K562 (cell line): ENCODE results near the gene NGDN. TPM values are rescaled to one million over a fixed set of nuclear protein-coding genes. Genes with fewer than 3 reads are reported as not detected.

Experiments
- ATAC-seq: fragments of 200-7000 bp; cut with Tn5 transposase; 3 replicates; pipeline ENCODE4 v1.9.1; 2020; ENCODE audit warnings: moderate library complexity
- BruUV-seq: library from RNA; stranded (reverse); fragments of 400-500 nt; replicated peaks from 2 replicates; lab custom pipeline; 2021; lab: Mats Ljungman, UMichigan
- CTCF ChIA-PET: fragments of 300-600 bp; formaldehyde crosslinking; extraction: SDS; loops from one replicate; lab custom pipeline; 2021; ENCODE audit warnings: low intra/inter-chr PET ratio; lab: Yijun Ruan, JAX
- POLR2A ChIA-PET: fragments of 300-600, 350-650 bp; sonication (Branson Sonifier 250); formaldehyde crosslinking; extraction: SDS; loops from one replicate; lab custom pipeline; 2021; ENCODE audit warnings: antibody characterized with exemption, inconsistent platforms; lab: Yijun Ruan, JAX
- DNase-seq, 4 experiments: peaks; one replicate each; pipeline versions ENCODE4 v3.0.0 to v3.0.0-alpha.2; 2011 to 2018; ENCODE audit warnings: low spot score in 3 of 4, mixed read lengths in 3 of 4; ENCODE audit errors: extremely low read depth in 1 of 4
- FAIRE-seq: peaks from 2 replicates; lab custom pipeline; 2011; peaks lifted over from hg19 to GRCh38; lab: Jason Lieb, UNC
- H2AFZ ChIP-seq: 2 replicates; pipeline ENCODE4 v1.6.0; 2011; ENCODE audit warnings: low read depth, low read length, control low read depth, inconsistent platforms
- H3K27ac ChIP-seq: fragments of 200-600 bp; 3 replicates; pipeline ENCODE4 v1.8.0; 2011; ENCODE audit warnings: low read depth, mild to moderate bottlenecking, control low read depth, inconsistent platforms, low read length, moderate library complexity, mixed read lengths; ENCODE audit errors: extremely low read depth
- H3K27me3 ChIP-seq, 2 experiments: fragments of 300-600 bp in 1 of 2; 2 replicates in 1 of 2; 3 replicates in 1 of 2; pipeline versions ENCODE4 v1.6.0 to v1.8.0; 2011; ENCODE audit warnings: inconsistent platforms in 2 of 2, low read length in 2 of 2, mild to moderate bottlenecking in 1 of 2, mixed read lengths in 1 of 2, moderate library complexity in 1 of 2; ENCODE audit not compliant: control insufficient read depth in 2 of 2, insufficient read depth in 2 of 2
- H3K36me3 ChIP-seq: fragments of 300-600 bp; 3 replicates; pipeline ENCODE4 v1.8.0; 2011; ENCODE audit warnings: mild to moderate bottlenecking, low read length, inconsistent platforms; ENCODE audit not compliant: control insufficient read depth, insufficient read depth
- H3K4me1 ChIP-seq, 2 experiments: fragments of 200-600 bp in 1 of 2; replicated peaks in 1 of 2; 2 replicates in 1 of 2; 3 replicates in 1 of 2; pipeline versions ENCODE4 v1.5.1 to v1.8.0; 2011; ENCODE audit warnings: inconsistent platforms in 2 of 2, low read length in 2 of 2, mild to moderate bottlenecking in 1 of 2, mixed read lengths in 1 of 2, moderate library complexity in 1 of 2; ENCODE audit not compliant: control insufficient read depth in 2 of 2, insufficient read depth in 2 of 2
- H3K4me2 ChIP-seq: 2 replicates; pipeline ENCODE4 v1.6.1; 2011; ENCODE audit warnings: low read length, control low read depth, inconsistent platforms, mixed read lengths; ENCODE audit not compliant: insufficient read depth
- H3K4me3 ChIP-seq: fragments of 200-600 bp; sonication (generic), shearing (Covaris generic); 2 replicates; pipeline ENCODE4 v1.5.1; 2016; ENCODE audit warnings: control low read depth, inconsistent platforms
- H3K79me2 ChIP-seq: fragments of 200-600 bp; 3 replicates; pipeline ENCODE4 v1.8.0; 2011; ENCODE audit warnings: low read length, inconsistent platforms; ENCODE audit not compliant: control insufficient read depth, insufficient read depth
- H3K9ac ChIP-seq, 2 experiments: 2 replicates each; pipeline versions ENCODE4 v1.6.0 to v1.6.1; 2011; ENCODE audit warnings: low read depth in 2 of 2, low read length in 2 of 2, control low read depth in 1 of 2, inconsistent platforms in 1 of 2, mild to moderate bottlenecking in 1 of 2, mixed read lengths in 1 of 2; ENCODE audit not compliant: insufficient read depth in 1 of 2
- H3K9me1 ChIP-seq: one replicate; pipeline ENCODE4 v1.6.0; 2011; ENCODE audit warnings: inconsistent platforms, mild to moderate bottlenecking, low read length, moderate library complexity; ENCODE audit not compliant: control insufficient read depth, insufficient read depth
- H3K9me3 ChIP-seq: replicated peaks from 2 replicates; pipeline ENCODE4 v1.5.1; 2011; ENCODE audit warnings: low read depth, low read length, inconsistent platforms; ENCODE audit not compliant: control insufficient read depth, insufficient read depth
- H4K20me1 ChIP-seq: replicated peaks from 2 replicates; pipeline ENCODE4 v1.6.1; 2011; ENCODE audit warnings: low read length, inconsistent platforms, mixed read lengths; ENCODE audit not compliant: control insufficient read depth, insufficient read depth
- CBFA2T2 ChIP-seq: fragments of 450-650 bp; conservative IDR thresholded peaks from 2 replicates; pipeline ENCODE4 v1.6.1; 2017; ENCODE audit warnings: mild to moderate bottlenecking
- DACH1 ChIP-seq: fragments of 450-650 bp; IDR thresholded peaks from 2 replicates; pipeline ENCODE4 v1.6.1; 2018; ENCODE audit not compliant: partially characterized antibody
- FOXA3 ChIP-seq, 2 experiments: fragments of 450-650 bp in 1 of 2; sonication (generic) in 1 of 2; formaldehyde crosslinking; IDR thresholded peaks in 1 of 2; conservative IDR thresholded peaks in 1 of 2; 2 replicates each; pipeline versions ENCODE4 v1.4.0 to v1.8.0; 2020 to 2022; ENCODE audit warnings: mild to moderate bottlenecking in 2 of 2, missing genetic modification reagents in 1 of 2
- FOXM1 ChIP-seq, 2 experiments: fragments of 450-650 bp in 1 of 2; sonication (generic) in 1 of 2; formaldehyde crosslinking in 1 of 2; IDR thresholded peaks; 2 replicates each; pipeline versions ENCODE4 v1.6.1 to v1.9.0; 2017 to 2022; ENCODE audit warnings: low read depth in 2 of 2, mild to moderate bottlenecking in 2 of 2, missing genetic modification reagents in 1 of 2, moderate library complexity in 1 of 2
- FOXP4 ChIP-seq: sonication (generic); formaldehyde crosslinking; IDR thresholded peaks from 2 replicates; pipeline ENCODE4 v1.8.0; 2022; ENCODE audit warnings: mild to moderate bottlenecking, missing genetic modification reagents, borderline replicate concordance
- HDAC3 ChIP-seq: fragments of 450-650 bp; IDR thresholded peaks from 2 replicates; pipeline ENCODE4 v1.6.1; 2018; ENCODE audit warnings: borderline replicate concordance, mild to moderate bottlenecking, moderate library complexity; ENCODE audit not compliant: partially characterized antibody
- HOXB6 ChIP-seq: fragments of 250-450 bp; sonication (Bioruptor Pico); IDR thresholded peaks from 2 replicates; pipeline ENCODE4 v1.5.1; 2022; ENCODE audit warnings: mild to moderate bottlenecking, borderline replicate concordance
- ILK ChIP-seq: fragments of 450-650 bp; IDR thresholded peaks from 2 replicates; pipeline ENCODE4 v1.6.1; 2016; ENCODE audit warnings: missing genetic modification characterization, low read depth, mild to moderate bottlenecking, missing compliant biosample characterization, moderate library complexity, borderline replicate concordance
- KDM2B ChIP-seq: fragments of 250-450 bp; sonication (Bioruptor Pico); IDR thresholded peaks from 2 replicates; pipeline ENCODE4 v1.8.0; 2021; ENCODE audit warnings: mild to moderate bottlenecking, moderate library complexity
- POU5F1 ChIP-seq: fragments of 150-350 bp; IDR thresholded peaks from 2 replicates; pipeline ENCODE4 v1.6.1; 2014; ENCODE audit warnings: borderline replicate concordance, low read length, low read depth, mild to moderate bottlenecking; ENCODE audit not compliant: partially characterized antibody
- SAFB ChIP-seq: fragments of 200-400 bp; formaldehyde crosslinking; IDR thresholded peaks from 2 replicates; pipeline ENCODE4 v1.6.1; 2017; ENCODE audit warnings: low read depth, low read length, borderline replicate concordance
- SETDB1 ChIP-seq: IDR thresholded peaks from one replicate; pipeline ENCODE4 v1.6.1; 2012; ENCODE audit warnings: low read length, control low read depth, inconsistent platforms
- THRAP3 ChIP-seq: fragments of 450-650 bp; IDR thresholded peaks from 2 replicates; pipeline ENCODE4 v1.6.1; 2016; ENCODE audit warnings: mild to moderate bottlenecking, inconsistent platforms, borderline replicate concordance
- ZNF232 ChIP-seq: sonication (generic); formaldehyde crosslinking; IDR thresholded peaks from 2 replicates; pipeline ENCODE4 v1.8.0; 2022; ENCODE audit warnings: mild to moderate bottlenecking, missing genetic modification reagents
- WGBS: fragments of 100-300 bp; shearing (Covaris generic); methylation state at CpG from one replicate; pipeline ENCODE4 v1.1.6; 2016; ENCODE audit warnings: low coverage, mixed read lengths; ENCODE audit not compliant: insufficient coverage; ENCODE audit errors: missing lambda C conversion rate; 5-methylcytosine and 5-hydroxymethylcytosine counted together
- in situ Hi-C: fragments of 300-500 bp; cut with MboI; formaldehyde crosslinking; loops from 4 replicates; pipeline ENCODE4 v1.15.0; 2018; ENCODE audit warnings: inconsistent platforms, mixed read lengths
- intact Hi-C: fragments of 100-400 bp; cut with micrococcal nuclease; formaldehyde crosslinking; loops from 2 replicates; pipeline ENCODE4 v1.14.2; 2022
- polyA plus RNA-seq, 8 experiments: library from polyadenylated mRNA; depleted of rRNA in 4 of 8; stranded (reverse) in 5 of 8; unstranded in 3 of 8; fragments of >200 nt; fragmentation: Nextera tagmentation in 2 of 8; fragmentation: Illumina TruSeq in 1 of 8; extraction: Ambion mirVana in 2 of 8; extraction: Trizol in 1 of 8; gene quantifications; 2 replicates each; pipeline versions ENCODE4 v1.2.1 to v1.2.3, GENCODE V29; 2011 to 2014; ENCODE audit warnings: inconsistent platforms in 1 of 8, missing spikeins in 1 of 8
- total RNA-seq, 7 experiments: library from RNA; depleted of rRNA in 6 of 7; stranded (reverse); fragments of >200 nt in 6 of 7; fragmentation: Illumina TruSeq in 2 of 7; extraction: Trizol in 2 of 7; gene quantifications; 2 replicates each; pipeline versions ENCODE4 v1.2.1 to v1.2.3, GENCODE V29; 2011 to 2021; ENCODE audit warnings: low replicate concordance in 1 of 7
- TF ChIP-seq, protein P1 (sequence below): sonication (generic); formaldehyde crosslinking; IDR thresholded peaks from 2 replicates; pipeline ENCODE4 v1.8.0; 2023; ENCODE audit warnings: missing genetic modification reagents, mild to moderate bottlenecking, borderline replicate concordance

The NGDN gene
- total and polyA plus RNA-seq, 9 of the 15 experiments (the other 6 are each of a cell fraction or from before 2014, with no cell fraction given), result 42.9 to 195 (median 74.9) TPM

DNA sequence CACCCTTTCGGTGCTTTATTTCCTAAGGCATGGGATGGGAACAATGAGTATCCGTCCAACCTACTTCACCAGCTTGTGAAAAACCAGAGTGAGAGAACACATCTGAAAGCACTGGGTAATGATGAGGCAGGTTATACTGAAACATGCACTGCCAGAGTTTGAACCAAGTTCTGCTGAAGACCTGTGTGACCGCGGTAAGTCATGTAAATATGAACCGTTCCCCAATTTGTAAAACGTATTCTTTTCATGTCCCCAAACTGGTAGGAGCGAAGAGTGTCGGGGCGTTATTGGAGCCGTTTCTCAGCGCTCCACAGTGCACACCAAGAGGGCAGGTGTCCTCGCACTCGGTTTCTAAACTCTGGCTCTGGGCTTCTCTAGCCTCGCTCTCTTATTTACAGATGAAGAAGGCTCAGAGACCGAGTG, 788 bp upstream of the NGDN start:
- peaks cover 18% of the 10 kb centered on the region for H3K79me2 ChIP-seq
- no peak overlapping the region for H3K9ac ChIP-seq
- 90% methylated on average over 13 of the region's 15 CpGs for WGBS
- 0 out of 3 replicates have a peak overlapping the region, but pooled peaks have one; percentile 81 for H3K27ac ChIP-seq
- H3K4me1 ChIP-seq, result peaks cover 3 to 4% of the 10 kb centered on the region in 2 experiments; a peak in 2 of 5 replicates
- H3K4me2 ChIP-seq, result peak overlapping the region; percentile 96; the same call in 1 of the 2 replicates
- intact Hi-C loops (no loop called here), in situ Hi-C loops (no loop called here)
- peaks cover 30% of the 10 kb centered on the region; the same call in 2 of the 3 replicates for H3K36me3 ChIP-seq
- H3K9me3 ChIP-seq, result peaks cover 9% of the 10 kb centered on the region
- ATAC-seq, result no peak
- no peaks in the 10 kb centered on the region for H4K20me1 ChIP-seq
- peak overlapping the region; percentile 89 for H3K4me3 ChIP-seq
- BruUV-seq, result no TSS peak
- no peaks in the 10 kb centered on the region for H3K27me3 ChIP-seq
- ChIA-PET CTCF (no interaction called here), POLR2A (no interaction called here)
- DNase-seq, result no peak
- FAIRE-seq, result no peak
- H2AFZ ChIP-seq, result peak overlapping the region; percentile 97
- H3K9me1 ChIP-seq, result no peaks in the 10 kb centered on the region
- TF ChIP-seq, protein P1, sequence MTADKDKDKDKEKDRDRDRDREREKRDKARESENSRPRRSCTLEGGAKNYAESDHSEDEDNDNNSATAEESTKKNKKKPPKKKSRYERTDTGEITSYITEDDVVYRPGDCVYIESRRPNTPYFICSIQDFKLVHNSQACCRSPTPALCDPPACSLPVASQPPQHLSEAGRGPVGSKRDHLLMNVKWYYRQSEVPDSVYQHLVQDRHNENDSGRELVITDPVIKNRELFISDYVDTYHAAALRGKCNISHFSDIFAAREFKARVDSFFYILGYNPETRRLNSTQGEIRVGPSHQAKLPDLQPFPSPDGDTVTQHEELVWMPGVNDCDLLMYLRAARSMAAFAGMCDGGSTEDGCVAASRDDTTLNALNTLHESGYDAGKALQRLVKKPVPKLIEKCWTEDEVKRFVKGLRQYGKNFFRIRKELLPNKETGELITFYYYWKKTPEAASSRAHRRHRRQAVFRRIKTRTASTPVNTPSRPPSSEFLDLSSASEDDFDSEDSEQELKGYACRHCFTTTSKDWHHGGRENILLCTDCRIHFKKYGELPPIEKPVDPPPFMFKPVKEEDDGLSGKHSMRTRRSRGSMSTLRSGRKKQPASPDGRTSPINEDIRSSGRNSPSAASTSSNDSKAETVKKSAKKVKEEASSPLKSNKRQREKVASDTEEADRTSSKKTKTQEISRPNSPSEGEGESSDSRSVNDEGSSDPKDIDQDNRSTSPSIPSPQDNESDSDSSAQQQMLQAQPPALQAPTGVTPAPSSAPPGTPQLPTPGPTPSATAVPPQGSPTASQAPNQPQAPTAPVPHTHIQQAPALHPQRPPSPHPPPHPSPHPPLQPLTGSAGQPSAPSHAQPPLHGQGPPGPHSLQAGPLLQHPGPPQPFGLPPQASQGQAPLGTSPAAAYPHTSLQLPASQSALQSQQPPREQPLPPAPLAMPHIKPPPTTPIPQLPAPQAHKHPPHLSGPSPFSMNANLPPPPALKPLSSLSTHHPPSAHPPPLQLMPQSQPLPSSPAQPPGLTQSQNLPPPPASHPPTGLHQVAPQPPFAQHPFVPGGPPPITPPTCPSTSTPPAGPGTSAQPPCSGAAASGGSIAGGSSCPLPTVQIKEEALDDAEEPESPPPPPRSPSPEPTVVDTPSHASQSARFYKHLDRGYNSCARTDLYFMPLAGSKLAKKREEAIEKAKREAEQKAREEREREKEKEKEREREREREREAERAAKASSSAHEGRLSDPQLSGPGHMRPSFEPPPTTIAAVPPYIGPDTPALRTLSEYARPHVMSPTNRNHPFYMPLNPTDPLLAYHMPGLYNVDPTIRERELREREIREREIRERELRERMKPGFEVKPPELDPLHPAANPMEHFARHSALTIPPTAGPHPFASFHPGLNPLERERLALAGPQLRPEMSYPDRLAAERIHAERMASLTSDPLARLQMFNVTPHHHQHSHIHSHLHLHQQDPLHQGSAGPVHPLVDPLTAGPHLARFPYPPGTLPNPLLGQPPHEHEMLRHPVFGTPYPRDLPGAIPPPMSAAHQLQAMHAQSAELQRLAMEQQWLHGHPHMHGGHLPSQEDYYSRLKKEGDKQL (CRISPR knock-in tag), result no peak
- TF ChIP-seq POU5F1 (no peak), KDM2B (CRISPR knock-in tag) (no peak), ZNF232 (no peak), CBFA2T2 (no peak), FOXM1 (IDR thresholded peaks at IDR 0.05; ENCODE audit: low read depth) (no peak), FOXM1 (CRISPR knock-in tag; IDR thresholded peaks at IDR 0.05; ENCODE audit: low read depth) (no peak), HOXB6 (CRISPR knock-in tag) (no peak), FOXP4 (CRISPR knock-in tag) (no peak), SETDB1 (no peak), SAFB (no peak), HDAC3 (no peak), THRAP3 (0 out of 2 replicates have a peak, but pooled peaks have one; percentile 85), DACH1 (no peak), ILK (tag) (no peak), FOXA3 (CRISPR knock-in tag; conservative IDR thresholded peaks at IDR 0.05 in 1 of 2, IDR thresholded peaks at IDR 0.05 in 1 of 2) (peak in 1 of 2 experiments; percentile 14; a peak in 1 of 4 replicates)
